ENCODE data around the gene IFNL3. TPM values are rescaled to one million over a fixed set of nuclear protein-coding genes. Genes with fewer than 3 reads are reported as not detected.

IFNL3 gene
- total and polyA plus RNA-seq, 10 donors, result not detected

GRCh38 chr19:39264306-39265290 is 19.8 kb upstream of the IFNL3 start:
- Histone ChIP-seq H3K27me3 (replicated peaks in 1 of 7) (peaks cover 4 to 77% (median 40%) of the 10 kb centered on the region in 7 donors), H3K4me3 (peak overlapping the region in 1 of 8 donors; percentile 15), H3K9me3 (no peaks in the 10 kb centered on the region), H3K4me1 (peaks cover 0 to 21% (median 15%) of the 10 kb centered on the region in 6 donors), H3K27ac (no peak overlapping the region), H3K36me3 (no peaks in the 10 kb centered on the region)
- DNase-seq, result peak; percentile 69
- TF ChIP-seq CTCF (IDR thresholded peaks at IDR 0.05 in 8 of 11, conservative IDR thresholded peaks at IDR 0.05 in 3 of 11), result no peak
- no peak for TF ChIP-seq POLR2AphosphoS5 (IDR thresholded peaks at IDR 0.05)
- no peak for TF ChIP-seq POLR2A (IDR thresholded peaks at IDR 0.05)
- intact Hi-C loops (cut with DNase I; ENCODE audit: low total_unique reads), result no loop called here
- 8 to 16% (median 10%) methylated on average over 24 to 102 of the region's 102 CpGs for WGBS, 5 donors

DNA sequence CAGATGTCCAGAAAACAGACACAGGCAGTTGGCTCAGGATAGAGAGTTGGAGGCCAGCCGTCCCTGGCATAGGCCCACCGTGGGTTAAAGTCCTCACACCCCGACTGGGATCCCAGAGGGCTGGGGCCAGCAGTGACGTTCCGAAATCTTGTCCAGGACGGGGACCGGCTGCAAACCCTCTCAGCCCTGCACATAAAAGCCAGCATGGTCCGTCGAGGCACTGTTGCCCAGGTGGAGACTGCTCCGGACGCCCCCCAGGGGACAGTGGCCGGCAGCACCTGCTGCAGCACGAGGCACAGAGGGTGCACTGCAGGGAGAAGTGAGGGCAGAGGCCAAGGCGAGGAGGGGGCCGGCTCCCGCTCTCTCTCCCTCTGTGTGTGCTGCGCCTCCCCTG is 19.1 kb upstream of the IFNL3 start:
- Histone ChIP-seq H3K27ac (no peak overlapping the region), H3K9me3 (no peaks in the 10 kb centered on the region), H3K4me3 (no peak overlapping the region), H3K27me3 (replicated peaks in 1 of 7) (peaks cover 4 to 74% (median 40%) of the 10 kb centered on the region in 7 donors), H3K36me3 (no peaks in the 10 kb centered on the region), H3K4me1 (peaks cover 0 to 21% (median 15%) of the 10 kb centered on the region in 6 donors)
- peak; percentile 65 for DNase-seq
- 18 to 41% (median 25%) methylated on average over 5 to 17 of the region's 17 CpGs for WGBS, 5 donors
- intact Hi-C loops (cut with DNase I; ENCODE audit: low total_unique reads), result no loop called here
- TF ChIP-seq CTCF (IDR thresholded peaks at IDR 0.05 in 8 of 11, conservative IDR thresholded peaks at IDR 0.05 in 3 of 11) (no peak), POLR2A (IDR thresholded peaks at IDR 0.05) (no peak), POLR2AphosphoS5 (IDR thresholded peaks at IDR 0.05) (no peak)

GRCh38 chr19:39262496-39262895 is 17.7 kb upstream of the IFNL3 start:
- Histone ChIP-seq H3K36me3 (no peaks in the 10 kb centered on the region), H3K27me3 (replicated peaks in 1 of 7) (peaks cover 4 to 69% (median 40%) of the 10 kb centered on the region in 7 donors), H3K4me1 (peaks cover 0 to 21% (median 15%) of the 10 kb centered on the region in 6 donors), H3K4me3 (no peak overlapping the region), H3K9me3 (no peaks in the 10 kb centered on the region), H3K27ac (no peak overlapping the region)
- intact Hi-C loops (cut with DNase I; ENCODE audit: low total_unique reads), result no loop called here
- WGBS, 5 donors, result 81 to 95% (median 92%) methylated on average over 4 of the region's 4 CpGs
- DNase-seq, result no peak
- TF ChIP-seq POLR2AphosphoS5 (IDR thresholded peaks at IDR 0.05), result no peak
- no peak for TF ChIP-seq POLR2A (IDR thresholded peaks at IDR 0.05)
- TF ChIP-seq CTCF (IDR thresholded peaks at IDR 0.05 in 8 of 11, conservative IDR thresholded peaks at IDR 0.05 in 3 of 11), result no peak

DNA sequence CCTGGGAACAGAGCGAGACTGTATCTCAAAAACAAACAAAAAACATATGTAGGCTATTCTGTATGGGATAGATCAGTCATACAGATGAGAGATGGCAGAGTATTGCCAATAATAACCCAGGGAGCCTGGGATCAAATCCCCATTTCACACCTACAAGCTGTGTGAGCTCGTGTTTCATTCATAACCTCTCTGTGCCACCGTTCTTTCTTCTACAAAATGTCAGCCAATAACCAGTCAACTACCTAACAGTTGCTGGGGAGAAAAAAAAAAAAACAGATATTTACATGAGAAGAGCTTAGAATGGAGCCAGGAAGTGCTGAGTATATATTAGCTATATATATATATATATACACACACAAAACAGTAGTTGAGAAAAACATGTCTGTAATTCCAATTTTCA is 16.9 kb upstream of the IFNL3 start:
- Histone ChIP-seq H3K36me3 (no peaks in the 10 kb centered on the region), H3K27me3 (replicated peaks in 1 of 7) (peaks cover 4 to 66% (median 40%) of the 10 kb centered on the region in 7 donors), H3K4me3 (no peak overlapping the region), H3K27ac (no peak overlapping the region), H3K4me1 (peaks cover 0 to 21% (median 15%) of the 10 kb centered on the region in 6 donors), H3K9me3 (no peaks in the 10 kb centered on the region)
- no peak for DNase-seq
- no peak for TF ChIP-seq POLR2AphosphoS5 (IDR thresholded peaks at IDR 0.05)
- no peak for TF ChIP-seq POLR2A (IDR thresholded peaks at IDR 0.05)
- no peak for TF ChIP-seq CTCF (IDR thresholded peaks at IDR 0.05 in 8 of 11, conservative IDR thresholded peaks at IDR 0.05 in 3 of 11)
- WGBS, 5 donors, result 53 to 88% (median 82%) methylated on average over 3 of the region's 3 CpGs
- intact Hi-C loops (cut with DNase I; ENCODE audit: low total_unique reads), result no loop called here
